Common myeloid progenitor, CD34-positive (primary cell): Measurements from ENCODE around the gene TMEM132A.

Source experiments
- CTCF ChIA-PET: fragments of 350-600 bp; sonication (Branson Sonifier 250); formaldehyde crosslinking; loops from one replicate; lab custom pipeline; 2021; ENCODE audit warnings: antibody characterized with exemption; lab: Charles Lee
- POLR2A ChIA-PET: fragments of 350-600 bp; sonication (Branson Sonifier 250); formaldehyde crosslinking; loops from one replicate; lab custom pipeline; 2021; ENCODE audit warnings: antibody characterized with exemption; lab: Charles Lee
- DNase-seq, 3 donors: peaks; one replicate each; pipeline versions ENCODE4 v3.0.0 to v3.0.0-alpha.2; 2013
- H3K27ac ChIP-seq, 2 experiments: 1 replicate in 1 of 2; 2 replicates in 1 of 2; pipeline ENCODE4 v1.7.0; 2013; ENCODE audit warnings: inconsistent platforms in 2 of 2, low read length in 2 of 2, mild to moderate bottlenecking in 2 of 2, low read depth in 1 of 2, moderate library complexity in 1 of 2; ENCODE audit not compliant: severe bottlenecking in 2 of 2, insufficient read depth in 1 of 2, poor library complexity in 1 of 2
- H3K27me3 ChIP-seq, 5 experiments: replicated peaks in 2 of 5; 1 replicate in 3 of 5; 2 replicates in 2 of 5; pipeline versions ENCODE4 v1.6.1 to v1.7.0; 2013; ENCODE audit warnings: low read length in 4 of 5, mild to moderate bottlenecking in 2 of 5, moderate library complexity in 2 of 5, inconsistent platforms in 1 of 5; ENCODE audit not compliant: insufficient read depth in 5 of 5, control insufficient read depth in 4 of 5
- H3K36me3 ChIP-seq, 4 experiments: 1 replicate in 2 of 4; 2 replicates in 2 of 4; pipeline versions ENCODE4 v1.6.1 to v1.7.0; 2013; ENCODE audit warnings: low read length in 3 of 4, control low read depth in 1 of 4, mild to moderate bottlenecking in 1 of 4; ENCODE audit not compliant: control insufficient read depth in 4 of 4, insufficient read depth in 4 of 4
- H3K4me1 ChIP-seq, 4 experiments: 1 replicate in 3 of 4; 2 replicates in 1 of 4; pipeline versions ENCODE4 v1.6.1 to v1.7.1; 2013; ENCODE audit warnings: low read length in 3 of 4, mild to moderate bottlenecking in 3 of 4, control low read depth in 1 of 4, inconsistent platforms in 1 of 4, moderate library complexity in 1 of 4; ENCODE audit not compliant: control insufficient read depth in 4 of 4, insufficient read depth in 4 of 4; ENCODE audit errors: control extremely low read depth in 1 of 4
- H3K4me3 ChIP-seq, 7 experiments: 1 replicate in 4 of 7; 2 replicates in 3 of 7; pipeline versions ENCODE4 v1.5.1 to v1.7.0; 2013; ENCODE audit warnings: mild to moderate bottlenecking in 7 of 7, low read length in 6 of 7, moderate library complexity in 6 of 7, inconsistent platforms in 2 of 7, low read depth in 2 of 7, control low read depth in 1 of 7; ENCODE audit not compliant: insufficient read depth in 4 of 7, control insufficient read depth in 1 of 7; ENCODE audit errors: extremely low read depth in 1 of 7
- H3K9me3 ChIP-seq, 5 experiments: 1 replicate in 4 of 5; 2 replicates in 1 of 5; pipeline versions ENCODE4 v1.6.1 to v1.7.1; 2013; ENCODE audit warnings: low read length in 4 of 5, mild to moderate bottlenecking in 2 of 5, inconsistent platforms in 1 of 5, low read depth in 1 of 5, moderate library complexity in 1 of 5; ENCODE audit not compliant: control insufficient read depth in 4 of 5, insufficient read depth in 2 of 5; ENCODE audit errors: control extremely low read depth in 1 of 5
- WGBS: methylation state at CpG from one replicate; pipeline ENCODE4 v1.1.5; 2013; ENCODE audit not compliant: insufficient coverage; 5-methylcytosine and 5-hydroxymethylcytosine counted together

Gene TMEM132A

DNA sequence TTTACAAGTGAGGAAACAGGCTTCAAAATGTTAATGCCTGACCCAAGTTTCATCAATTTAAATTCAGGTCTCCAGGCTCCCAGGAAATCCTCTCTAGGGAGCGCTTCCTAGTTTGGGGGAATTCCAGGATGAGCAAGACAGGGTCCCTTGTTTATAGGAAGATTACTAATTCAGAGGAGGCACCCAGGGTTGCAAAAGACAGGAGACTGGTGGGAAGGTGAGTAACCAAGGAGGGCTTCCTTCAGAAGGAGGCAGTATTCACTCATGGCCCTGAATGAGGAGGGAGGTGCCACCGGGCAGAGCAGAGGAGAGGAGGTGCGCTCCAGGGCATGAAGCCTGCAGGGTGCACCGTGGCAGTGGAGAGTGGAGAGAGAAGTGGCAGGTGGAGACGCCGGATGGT is 1.6 kb downstream of the TMEM132A start:
- H3K36me3 ChIP-seq: peaks cover 8 to 28% (median 23%) of the 10 kb centered on the region in 4 experiments
- DNase-seq: no peak
- CTCF ChIA-PET: interaction anchor here (1.6 kb wide), 1 partner anchor 203 kb away, joined by 3 read pairs; no protein-coding TSS in a partner anchor
- H3K27me3 ChIP-seq: peaks cover 0 to 55% (median 30%) of the 10 kb centered on the region in 5 experiments
- WGBS: 75% methylated on average over 4 of the region's 6 CpGs
- H3K9me3 ChIP-seq: no peaks in the 10 kb centered on the region
- peaks cover 0 to 16% (median 16%) of the 10 kb centered on the region in 4 experiments for H3K4me1 ChIP-seq
- POLR2A ChIA-PET: interaction anchor here (0.6 kb wide), 1 partner anchor 22 kb away, joined by 3 read pairs; no protein-coding TSS in a partner anchor
- no peak overlapping the region for H3K27ac ChIP-seq
- no peak overlapping the region for H3K4me3 ChIP-seq

- Histone ChIP-seq H3K9me3 (no peaks in the 10 kb centered on the region), H3K27ac (no peak overlapping the region), H3K4me1 (peaks cover 0 to 16% (median 16%) of the 10 kb centered on the region in 4 experiments), H3K27me3 (peaks cover 0 to 55% (median 30%) of the 10 kb centered on the region in 5 experiments), H3K4me3 (no peak overlapping the region), H3K36me3 (peaks cover 5 to 21% (median 17%) of the 10 kb centered on the region in 4 experiments)
- DNase-seq: no peak
- ChIA-PET CTCF (interaction anchor here (1.6 to 2.3 kb wide), 2 partner anchors 11 to 203 kb away, joined by 3 to 11 read pairs; no protein-coding TSS in a partner anchor), POLR2A (no interaction called here)
- 100% methylated on average over 1 of the region's 8 CpGs for WGBS
These were observed 2.2 kb downstream of the TMEM132A start for GRCh38 chr11:60926500-60926899.

DNA sequence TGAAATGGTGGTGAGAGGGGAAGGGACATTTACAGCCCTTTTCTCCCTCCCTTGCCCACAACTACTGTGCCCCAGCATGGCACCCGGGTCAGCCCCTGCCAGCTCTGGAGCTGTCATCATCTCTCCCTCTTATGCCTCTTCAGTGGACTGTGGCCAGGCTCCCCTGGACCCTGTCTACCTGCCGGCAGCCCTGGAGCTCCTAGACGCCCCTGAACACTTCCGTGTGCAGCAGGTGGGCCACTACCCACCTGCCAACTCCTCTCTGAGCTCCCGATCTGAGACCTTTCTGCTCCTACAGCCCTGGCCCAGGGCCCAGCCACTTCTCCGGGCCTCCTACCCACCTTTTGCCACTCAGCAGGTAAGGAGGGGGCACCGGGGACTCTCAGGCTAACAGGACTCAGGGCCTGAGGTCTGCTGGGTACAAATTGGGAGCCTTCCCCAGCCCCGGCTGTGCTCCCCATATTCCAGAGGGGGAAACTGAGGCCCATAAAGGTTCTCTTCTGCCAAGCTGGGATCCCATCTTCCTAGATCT is 2.9 kb downstream of the TMEM132A start:
- CTCF ChIA-PET: interaction anchor here (1.6 to 2.3 kb wide), 2 partner anchors 11 to 202 kb away, joined by 3 to 11 read pairs; no protein-coding TSS in a partner anchor
- DNase-seq: no peak
- Histone ChIP-seq H3K27me3 (peaks cover 0 to 53% (median 30%) of the 10 kb centered on the region in 5 experiments), H3K36me3 (peaks cover 2 to 15% (median 11%) of the 10 kb centered on the region in 4 experiments), H3K4me1 (peaks cover 0 to 16% (median 16%) of the 10 kb centered on the region in 4 experiments), H3K27ac (no peak overlapping the region), H3K9me3 (no peaks in the 10 kb centered on the region), H3K4me3 (no peak overlapping the region)
- 96% methylated on average over 7 of the region's 8 CpGs for WGBS
- POLR2A ChIA-PET: no interaction called here

- ChIA-PET POLR2A (no interaction called here), CTCF (interaction anchor here (1.4 to 2.3 kb wide), 2 partner anchors 12 to 15 kb away, joined by 3 to 11 read pairs; no protein-coding TSS in a partner anchor)
- Histone ChIP-seq H3K4me1 (peaks cover 0 to 16% (median 16%) of the 10 kb centered on the region in 4 experiments), H3K9me3 (no peaks in the 10 kb centered on the region), H3K4me3 (no peak overlapping the region), H3K27ac (no peak overlapping the region), H3K27me3 (peaks cover 0 to 49% (median 28%) of the 10 kb centered on the region in 5 experiments), H3K36me3 (peaks cover 2 to 10% (median 6%) of the 10 kb centered on the region in 4 experiments)
- WGBS: 91% methylated on average over 15 of the region's 16 CpGs
- DNase-seq: no peak
These were observed 3.3 kb downstream of the TMEM132A start for GRCh38 chr11:60927600-60927999.

- CTCF ChIA-PET: interaction anchor here (1.3 to 2.3 kb wide), 3 partner anchors 10 to 14 kb away, joined by 3 to 11 read pairs (median 3); no protein-coding TSS in a partner anchor
These were observed 4.3 kb downstream of the TMEM132A start for GRCh38 chr11:60928563-60929001.

GRCh38 chr11:60929764-60930163 is 5.5 kb downstream of the TMEM132A start:
- ChIA-PET CTCF (interaction anchor here (0.9 to 1.3 kb wide), 3 partner anchors 10 to 12 kb away, joined by 3 to 4 read pairs (median 3); no protein-coding TSS in a partner anchor), POLR2A (no interaction called here)
- H3K4me3 ChIP-seq: no peak overlapping the region
- WGBS: 100% methylated on average over 3 of the region's 4 CpGs
- peaks cover 0 to 6% (median 5%) of the 10 kb centered on the region in 4 experiments for H3K4me1 ChIP-seq
- H3K9me3 ChIP-seq: no peaks in the 10 kb centered on the region
- H3K36me3 ChIP-seq: no peaks in the 10 kb centered on the region
- DNase-seq: no peak
- H3K27ac ChIP-seq: no peak overlapping the region
- H3K27me3 ChIP-seq: peaks cover 0 to 31% (median 23%) of the 10 kb centered on the region in 5 experiments

More at GRCh38 chr11:60928563-60929001, 4.3 kb downstream of the TMEM132A start:
- no peak for DNase-seq
- POLR2A ChIA-PET: no interaction called here
- peaks cover 0 to 16% (median 16%) of the 10 kb centered on the region in 4 experiments for H3K4me1 ChIP-seq
- WGBS: 95% methylated on average over 18 of the region's 20 CpGs
- no peak overlapping the region for H3K4me3 ChIP-seq
- H3K9me3 ChIP-seq: no peaks in the 10 kb centered on the region
- peaks cover 0 to 42% (median 28%) of the 10 kb centered on the region in 5 experiments for H3K27me3 ChIP-seq
- H3K36me3 ChIP-seq: peaks cover 0 to under 1% (median 0%) of the 10 kb centered on the region in 4 experiments
- H3K27ac ChIP-seq: no peak overlapping the region

DNA sequence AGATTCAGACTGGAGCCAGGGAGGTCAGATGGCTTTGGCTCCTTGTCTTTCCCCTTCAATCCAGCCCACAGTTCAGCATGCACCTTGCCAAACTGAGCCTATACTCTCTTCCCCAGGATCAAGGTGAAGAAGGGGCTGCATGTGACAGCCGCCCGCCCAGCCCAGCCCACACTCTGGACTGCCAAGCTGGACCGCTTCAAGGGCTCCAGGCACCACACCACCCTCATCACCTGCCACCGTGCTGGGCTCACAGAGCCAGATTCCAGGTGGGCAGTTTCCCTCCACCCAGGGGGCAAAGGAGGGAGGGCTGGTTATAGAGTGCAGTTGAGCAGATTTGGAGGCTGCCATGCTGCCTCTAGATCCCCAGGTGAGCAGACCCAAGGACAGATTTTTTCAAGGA is 6.1 kb downstream of the TMEM132A start:
- H3K36me3 ChIP-seq: no peaks in the 10 kb centered on the region
- CTCF ChIA-PET: interaction anchor here (0.9 to 1.3 kb wide), 2 partner anchors 10 to 11 kb away, joined by 3 to 4 read pairs; no protein-coding TSS in a partner anchor
- POLR2A ChIA-PET: no interaction called here
- no peak overlapping the region for H3K27ac ChIP-seq
- H3K4me3 ChIP-seq: no peak overlapping the region
- peaks cover 0 to 28% (median 16%) of the 10 kb centered on the region in 5 experiments for H3K27me3 ChIP-seq
- H3K9me3 ChIP-seq: no peaks in the 10 kb centered on the region
- H3K4me1 ChIP-seq: no peaks in the 10 kb centered on the region
- DNase-seq: no peak
- 83% methylated on average over 2 of the region's 4 CpGs for WGBS
